Osteocyte (in vitro differentiated cells): Measurements from ENCODE around the gene CLIC3. TPM values are rescaled to one million over a fixed set of nuclear protein-coding genes. Genes with fewer than 3 reads are reported as not detected.
"Not testable (repeated sequence)": the region's sequence is repeated elsewhere in the genome, so short reads cannot be mapped to it uniquely, and the experiment has no call there.

Experiments
- DNase-seq: peaks from one replicate; pipeline ENCODE4 v3.0.0; 2021; ENCODE audit warnings: mixed read lengths; ENCODE audit not compliant: unreplicated experiment; ENCODE audit errors: extremely low spot score
- H3K27ac Mint-ChIP-seq: one replicate; pipeline ENCODE4 v1.8.0; 2021; ENCODE audit warnings: mild to moderate bottlenecking, mixed read lengths; ENCODE audit not compliant: unreplicated experiment
- H3K27me3 Mint-ChIP-seq: one replicate; pipeline ENCODE4 v1.8.0; 2021; ENCODE audit warnings: mixed read lengths; ENCODE audit not compliant: unreplicated experiment
- H3K36me3 Mint-ChIP-seq: one replicate; pipeline ENCODE4 v1.8.0; 2021; ENCODE audit warnings: mixed read lengths; ENCODE audit not compliant: unreplicated experiment
- H3K4me1 Mint-ChIP-seq: one replicate; pipeline ENCODE4 v1.8.0; 2021; ENCODE audit warnings: mixed read lengths; ENCODE audit not compliant: unreplicated experiment
- H3K4me3 Mint-ChIP-seq: one replicate; pipeline ENCODE4 v1.8.0; 2021; ENCODE audit warnings: mild to moderate bottlenecking, moderate library complexity, mixed read lengths; ENCODE audit not compliant: unreplicated experiment
- H3K9me3 Mint-ChIP-seq: one replicate; pipeline ENCODE4 v1.8.0; 2021; ENCODE audit warnings: mixed read lengths; ENCODE audit not compliant: unreplicated experiment
- CTCF ChIP-seq: fragments of 200-600 bp; sonication (generic); IDR thresholded peaks from 2 replicates; pipeline ENCODE4 v1.5.0; 2021; ENCODE audit warnings: antibody characterized with exemption, mild to moderate bottlenecking, moderate library complexity
- total RNA-seq: library from RNA; stranded (reverse); gene quantifications from 2 replicates; pipeline ENCODE4 v1.2.1, GENCODE V29; 2021

Gene CLIC3
- total RNA-seq, 1 donor from 2014 or later, result not detected

GRCh38 chr9:137034709-137035506, 38.5 kb upstream of the CLIC3 start:
- Mint-ChIP-seq H3K27me3 (no peaks in the 10 kb centered on the region), H3K9me3 (no peaks in the 10 kb centered on the region), H3K36me3 (peaks cover 3% of the 10 kb centered on the region), H3K27ac (no peak overlapping the region), H3K4me1 (no peaks in the 10 kb centered on the region), H3K4me3 (no peak overlapping the region)
- TF ChIP-seq CTCF, result peak; percentile 86
- DNase-seq, result peak; percentile 91

GRCh38 chr9:137034039-137034708, 37.8 kb upstream of the CLIC3 start:
- Mint-ChIP-seq H3K4me1 (peaks cover 4% of the 10 kb centered on the region), H3K4me3 (no peak overlapping the region), H3K27ac (no peak overlapping the region), H3K9me3 (no peaks in the 10 kb centered on the region), H3K36me3 (peaks cover 3% of the 10 kb centered on the region), H3K27me3 (no peaks in the 10 kb centered on the region)
- no peak for DNase-seq
- TF ChIP-seq CTCF, result no peak

GRCh38 chr9:137033481-137033880, 37.1 kb upstream of the CLIC3 start:
- H3K4me3 Mint-ChIP-seq, H3K9me3 Mint-ChIP-seq, H3K27me3 Mint-ChIP-seq, H3K36me3 Mint-ChIP-seq, DNase-seq, H3K27ac Mint-ChIP-seq, H3K4me1 Mint-ChIP-seq: not testable (repeated sequence)

GRCh38 chr9:137032858-137033257, 36.5 kb upstream of the CLIC3 start:
- TF ChIP-seq CTCF, result no peak
- no peak overlapping the region for H3K27ac Mint-ChIP-seq
- H3K4me1 Mint-ChIP-seq, result peaks cover 4% of the 10 kb centered on the region
- no peak for DNase-seq
- H3K27me3 Mint-ChIP-seq, result no peaks in the 10 kb centered on the region
- H3K9me3 Mint-ChIP-seq, result no peaks in the 10 kb centered on the region
- H3K36me3 Mint-ChIP-seq, result peaks cover 3% of the 10 kb centered on the region
- H3K4me3 Mint-ChIP-seq, result no peak overlapping the region

- H3K36me3 Mint-ChIP-seq, result no peaks in the 10 kb centered on the region
- no peak within 1 kb of the TSS for H3K27ac Mint-ChIP-seq
- no peaks in the 10 kb centered on the region for H3K27me3 Mint-ChIP-seq
- no peaks in the 10 kb centered on the region for H3K9me3 Mint-ChIP-seq
- no peak for TF ChIP-seq CTCF
- DNase-seq, result no peak
- no peak within 1 kb of the TSS for H3K4me3 Mint-ChIP-seq
- peaks cover 7% of the 10 kb centered on the region for H3K4me1 Mint-ChIP-seq
Measured at GRCh38 chr9:137031904-137032640, 35.7 kb upstream of the CLIC3 start, which contains the start of gene FUT7. Gene FUT7, minus strand, starts transcription at chr9:137032088. Its CDS starts 97 bp downstream, at chr9:137031991.
